Endodermal cell (in vitro differentiated cells): ENCODE data around the gene PM20D2. TPM values are rescaled to one million over a fixed set of nuclear protein-coding genes. Genes with fewer than 3 reads are reported as not detected.

Experiments
- DNase-seq: peaks from one replicate; pipeline ENCODE4 v3.0.0-alpha.2; 2017
- H3K27ac ChIP-seq: 2 replicates; pipeline ENCODE4 v1.5.1; 2013; ENCODE audit warnings: mild to moderate bottlenecking, low read depth, low read length, moderate library complexity
- H3K27me3 ChIP-seq: 2 replicates; pipeline ENCODE4 v1.6.1; 2013; ENCODE audit warnings: mild to moderate bottlenecking, low read length, moderate library complexity; ENCODE audit not compliant: insufficient read depth, control insufficient read depth, poor library complexity, severe bottlenecking
- H3K36me3 ChIP-seq: 2 replicates; pipeline ENCODE4 v1.7.0; 2013; ENCODE audit warnings: mild to moderate bottlenecking, low read length, moderate library complexity; ENCODE audit not compliant: control insufficient read depth, insufficient read depth
- H3K4me1 ChIP-seq: one replicate; pipeline ENCODE4 v1.7.0; 2013; ENCODE audit warnings: low read length; ENCODE audit not compliant: control insufficient read depth, insufficient read depth
- H3K4me3 ChIP-seq: 2 replicates; pipeline ENCODE4 v1.5.1; 2013; ENCODE audit warnings: mild to moderate bottlenecking, low read length, moderate library complexity
- H3K9ac ChIP-seq: 2 replicates; pipeline ENCODE4 v1.6.1; 2013; ENCODE audit warnings: mild to moderate bottlenecking, low read length, moderate library complexity; ENCODE audit not compliant: poor library complexity, severe bottlenecking; ENCODE audit errors: extremely low read depth
- H3K9me3 ChIP-seq: 2 replicates; pipeline ENCODE4 v1.6.1; 2013; ENCODE audit warnings: mild to moderate bottlenecking, low read length, moderate library complexity; ENCODE audit not compliant: control insufficient read depth
- H3K27ac Mint-ChIP-seq: 2 replicates; pipeline ENCODE4 v1.8.0; 2020; ENCODE audit warnings: mixed read lengths
- H3K27me3 Mint-ChIP-seq: 2 replicates; pipeline ENCODE4 v1.8.0; 2021; ENCODE audit warnings: mild to moderate bottlenecking, mixed read lengths; ENCODE audit not compliant: insufficient read depth
- H3K36me3 Mint-ChIP-seq: 2 replicates; pipeline ENCODE4 v1.8.0; 2020; ENCODE audit warnings: low read depth, mixed read lengths
- H3K4me1 Mint-ChIP-seq: 2 replicates; pipeline ENCODE4 v1.8.0; 2020; ENCODE audit warnings: mixed read lengths
- H3K4me3 Mint-ChIP-seq: 2 replicates; pipeline ENCODE4 v1.8.0; 2020; ENCODE audit warnings: mild to moderate bottlenecking, moderate library complexity, mixed read lengths
- H3K9me3 Mint-ChIP-seq: 2 replicates; pipeline ENCODE4 v1.8.0; 2020; ENCODE audit warnings: mild to moderate bottlenecking, mixed read lengths
- WGBS, 2 experiments: methylation state at CpG; one replicate each; pipeline versions ENCODE4 v1.1.5 to v1.1.7; 2013; ENCODE audit warnings: missing lambda C conversion rate in 2 of 2, mixed read lengths in 1 of 2; ENCODE audit not compliant: insufficient coverage in 1 of 2, insufficient read length in 1 of 2; 5-methylcytosine and 5-hydroxymethylcytosine counted together
- total RNA-seq, 2 donors: library from RNA; stranded (reverse); fragmentation: NEBNext Ultra II Directional in 1 of 2; extraction: Animal tissue kit (Norgen Biotek cat#: 25700) in 1 of 2; gene quantifications; 2 replicates in 1 of 2; 3 replicates in 1 of 2; pipeline ENCODE4 v1.2.1, GENCODE V29; 2021
- TF ChIP-seq, protein P1 (sequence below): fragments of 200-600 bp; sonication (generic); conservative IDR thresholded peaks from 2 replicates; pipeline ENCODE4 v1.5.0; 2021; ENCODE audit warnings: antibody characterized with exemption, mild to moderate bottlenecking

PM20D2 gene
- total RNA-seq, 2 donors from 2014 or later = 5.1 to 8.5 TPM

DNA sequence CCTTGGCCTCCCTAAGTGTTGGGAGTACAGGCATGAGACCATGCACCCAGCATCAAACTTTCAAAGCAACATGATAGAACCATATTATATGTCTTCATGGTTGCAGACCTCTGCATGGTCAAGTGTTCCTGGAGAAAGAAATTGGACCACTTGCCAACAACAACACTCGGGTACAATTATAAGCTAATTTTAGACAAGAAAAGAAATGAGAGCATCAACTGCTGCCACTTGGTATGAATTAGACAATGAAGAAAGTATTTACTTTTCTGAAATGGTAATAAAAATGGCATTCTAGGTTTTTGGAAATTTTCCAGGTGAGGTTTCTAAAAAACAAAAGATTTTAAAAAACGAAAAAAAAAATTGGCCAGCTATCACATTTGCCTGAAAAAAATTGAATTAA is 7.7 kb upstream of the PM20D2 start:
- peaks cover 94% of the 10 kb centered on the region for H3K27me3 Mint-ChIP-seq
- H3K27ac ChIP-seq = no peak overlapping the region
- DNase-seq = no peak
- no peak overlapping the region for H3K4me3 ChIP-seq
- no peak overlapping the region for H3K9ac ChIP-seq
- peaks cover 19% of the 10 kb centered on the region for H3K9me3 Mint-ChIP-seq
- no peaks in the 10 kb centered on the region for H3K4me1 Mint-ChIP-seq
- 75 to 86% methylated on average over 2 of the region's 2 CpGs for WGBS, 2 experiments
- no peak overlapping the region for H3K4me3 Mint-ChIP-seq
- H3K9me3 ChIP-seq = no peaks in the 10 kb centered on the region
- H3K27ac Mint-ChIP-seq = no peak overlapping the region
- TF ChIP-seq, protein P1, sequence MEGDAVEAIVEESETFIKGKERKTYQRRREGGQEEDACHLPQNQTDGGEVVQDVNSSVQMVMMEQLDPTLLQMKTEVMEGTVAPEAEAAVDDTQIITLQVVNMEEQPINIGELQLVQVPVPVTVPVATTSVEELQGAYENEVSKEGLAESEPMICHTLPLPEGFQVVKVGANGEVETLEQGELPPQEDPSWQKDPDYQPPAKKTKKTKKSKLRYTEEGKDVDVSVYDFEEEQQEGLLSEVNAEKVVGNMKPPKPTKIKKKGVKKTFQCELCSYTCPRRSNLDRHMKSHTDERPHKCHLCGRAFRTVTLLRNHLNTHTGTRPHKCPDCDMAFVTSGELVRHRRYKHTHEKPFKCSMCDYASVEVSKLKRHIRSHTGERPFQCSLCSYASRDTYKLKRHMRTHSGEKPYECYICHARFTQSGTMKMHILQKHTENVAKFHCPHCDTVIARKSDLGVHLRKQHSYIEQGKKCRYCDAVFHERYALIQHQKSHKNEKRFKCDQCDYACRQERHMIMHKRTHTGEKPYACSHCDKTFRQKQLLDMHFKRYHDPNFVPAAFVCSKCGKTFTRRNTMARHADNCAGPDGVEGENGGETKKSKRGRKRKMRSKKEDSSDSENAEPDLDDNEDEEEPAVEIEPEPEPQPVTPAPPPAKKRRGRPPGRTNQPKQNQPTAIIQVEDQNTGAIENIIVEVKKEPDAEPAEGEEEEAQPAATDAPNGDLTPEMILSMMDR = no peak
- peaks cover 10% of the 10 kb centered on the region for H3K27me3 ChIP-seq
- no peaks in the 10 kb centered on the region for H3K36me3 Mint-ChIP-seq
- no peaks in the 10 kb centered on the region for H3K4me1 ChIP-seq
- H3K36me3 ChIP-seq = no peaks in the 10 kb centered on the region

DNA sequence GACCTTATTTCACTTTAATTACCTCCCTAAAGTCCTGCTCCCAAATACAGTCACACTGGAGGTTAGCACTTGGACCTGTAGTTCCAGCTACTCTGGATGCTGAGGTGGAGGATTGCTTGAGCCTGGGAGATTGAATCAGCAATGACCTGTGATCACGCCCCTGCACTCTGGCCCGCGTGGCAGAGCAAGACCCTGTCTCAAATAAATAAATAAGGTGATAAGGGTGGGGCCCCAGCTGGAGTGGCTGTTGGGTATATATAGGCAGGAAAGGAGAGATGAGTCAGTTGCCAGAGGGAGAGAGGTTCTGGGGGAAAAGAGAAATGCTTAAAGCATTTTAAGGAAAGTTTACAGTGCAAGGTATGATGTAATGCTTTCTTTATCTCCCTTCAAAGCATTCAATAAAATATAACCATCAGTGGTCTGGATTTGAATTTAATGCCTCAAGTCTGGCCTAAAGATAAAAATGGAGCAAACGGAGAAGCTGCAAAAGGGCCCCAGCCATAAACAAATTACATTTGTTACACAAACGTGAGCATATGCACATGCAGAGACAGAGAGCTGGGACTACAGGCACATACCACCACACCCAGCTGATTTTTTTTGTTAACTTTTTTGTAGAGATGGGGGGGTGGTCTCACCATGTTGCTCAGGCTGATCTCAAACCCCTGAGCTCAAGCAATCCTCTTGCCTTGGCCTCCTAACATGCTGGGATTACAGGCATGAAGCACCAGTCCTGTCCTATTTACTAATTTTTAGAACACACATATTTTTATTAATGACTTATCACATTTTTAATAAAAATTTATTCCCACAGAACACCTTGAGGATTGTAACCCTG is 6.1 kb upstream of the PM20D2 start:
- Mint-ChIP-seq H3K4me1 (no peaks in the 10 kb centered on the region), H3K4me3 (no peak overlapping the region), H3K9me3 (peaks cover 4% of the 10 kb centered on the region), H3K27me3 (peaks cover 94% of the 10 kb centered on the region), H3K36me3 (no peaks in the 10 kb centered on the region), H3K27ac (no peak overlapping the region)
- Histone ChIP-seq H3K4me1 (no peaks in the 10 kb centered on the region), H3K9me3 (no peaks in the 10 kb centered on the region), H3K9ac (no peak overlapping the region), H3K27me3 (peaks cover 18% of the 10 kb centered on the region), H3K4me3 (no peak overlapping the region), H3K27ac (no peak overlapping the region), H3K36me3 (no peaks in the 10 kb centered on the region)
- WGBS, 2 experiments = 74 to 77% methylated on average over 3 to 5 of the region's 5 CpGs
- no peak for DNase-seq
- TF ChIP-seq, protein P1 = no peak

DNA sequence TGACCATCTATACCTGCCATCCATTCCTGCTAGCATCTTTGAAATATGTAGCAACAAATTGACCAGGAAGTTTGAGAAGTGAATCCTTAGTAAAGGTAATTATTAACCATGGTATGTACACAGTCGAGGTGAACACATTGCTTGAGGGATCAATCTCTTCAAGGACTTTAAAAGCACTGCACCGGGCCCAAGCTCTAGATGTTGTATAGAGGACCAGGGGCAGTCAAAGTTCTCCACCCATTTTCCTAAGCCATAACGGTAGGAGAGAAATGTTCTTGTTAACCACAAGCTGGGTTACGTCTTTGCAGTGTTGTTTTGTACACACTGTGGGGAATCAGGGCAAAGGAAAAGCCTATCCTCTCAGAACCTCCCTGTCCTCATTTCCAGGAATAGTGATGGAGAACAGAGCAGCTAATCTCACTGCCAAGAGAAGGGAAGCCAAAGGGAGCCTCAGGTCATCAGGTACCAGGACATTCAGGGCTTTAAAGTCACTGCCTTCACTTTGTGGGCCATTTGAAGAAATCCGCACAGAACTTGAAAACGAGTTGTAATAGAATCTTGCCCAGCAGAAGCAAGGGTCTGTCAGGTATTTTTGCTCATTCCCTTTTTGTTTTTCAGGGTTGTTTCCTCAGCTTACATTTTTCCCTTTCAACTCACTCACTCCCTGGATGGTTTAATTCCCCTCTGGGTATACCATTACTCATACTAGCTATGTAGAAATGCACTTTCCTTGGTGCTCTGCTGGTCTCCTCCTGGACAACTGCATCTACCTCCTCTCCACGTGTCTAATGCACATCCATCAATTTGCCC is 5.3 kb upstream of the PM20D2 start:
- no peak for DNase-seq
- Mint-ChIP-seq H3K36me3 (no peaks in the 10 kb centered on the region), H3K4me3 (no peak overlapping the region), H3K4me1 (no peaks in the 10 kb centered on the region), H3K27ac (no peak overlapping the region), H3K27me3 (peaks cover 94% of the 10 kb centered on the region), H3K9me3 (peaks cover 2% of the 10 kb centered on the region)
- Histone ChIP-seq H3K4me1 (no peaks in the 10 kb centered on the region), H3K9me3 (no peaks in the 10 kb centered on the region), H3K36me3 (no peaks in the 10 kb centered on the region), H3K27me3 (peaks cover 24% of the 10 kb centered on the region), H3K4me3 (no peak overlapping the region), H3K9ac (no peak overlapping the region), H3K27ac (no peak overlapping the region)
- TF ChIP-seq, protein P1 = no peak
- 77 to 82% methylated on average over 4 to 7 of the region's 7 CpGs for WGBS, 2 experiments
